H1 (cell line): Measurements from ENCODE around the gene ANXA4. TPM values are rescaled to one million over a fixed set of nuclear protein-coding genes. Genes with fewer than 3 reads are reported as not detected.

ENCODE experiments used
- CTCF ChIA-PET: fragments of 300-600 bp; sonication (Branson Sonifier 250); formaldehyde crosslinking; loops from one replicate; lab custom pipeline; 2021; ENCODE audit not compliant: partially characterized antibody; lab: Charles Lee
- POLR2A ChIA-PET: fragments of 300-600 bp; sonication (Branson Sonifier 250); formaldehyde crosslinking; loops from one replicate; lab custom pipeline; 2021; ENCODE audit warnings: inconsistent platforms; ENCODE audit not compliant: partially characterized antibody; lab: Charles Lee
- DNase-seq, 2 experiments: peaks; one replicate each; pipeline versions ENCODE4 v3.0.0 to v3.0.0-alpha.2; 2010 to 2022; ENCODE audit warnings: low spot score in 2 of 2, low read depth in 1 of 2, mixed read lengths in 1 of 2
- FAIRE-seq: peaks from 2 replicates; lab custom pipeline; 2011; peaks lifted over from hg19 to GRCh38; lab: Jason Lieb, UNC
- H2AFZ ChIP-seq: 2 replicates; pipeline ENCODE4 v1.8.1; 2012; ENCODE audit warnings: low read length, inconsistent platforms
- H2AK5ac ChIP-seq: 2 replicates; pipeline ENCODE4 v1.6.1; 2013; ENCODE audit warnings: low read depth, low read length
- H2BK120ac ChIP-seq: replicated peaks from 2 replicates; pipeline ENCODE3; 2013; ENCODE audit warnings: low read depth, low read length, inconsistent platforms
- H2BK12ac ChIP-seq: 2 replicates; pipeline ENCODE4 v1.6.1; 2013; ENCODE audit warnings: low read depth, low read length
- H2BK15ac ChIP-seq: 2 replicates; pipeline ENCODE4 v1.6.1; 2013; ENCODE audit warnings: low read length
- H2BK20ac ChIP-seq: 2 replicates; pipeline ENCODE4 v1.6.1; 2013; ENCODE audit warnings: low read length
- H2BK5ac ChIP-seq: 2 replicates; pipeline ENCODE4 v1.6.1; 2013; ENCODE audit warnings: low read depth, low read length
- H3K14ac ChIP-seq: 2 replicates; pipeline ENCODE4 v1.6.1; 2013; ENCODE audit warnings: inconsistent platforms; ENCODE audit not compliant: insufficient read length
- H3K18ac ChIP-seq: 2 replicates; pipeline ENCODE4 v1.6.1; 2013; ENCODE audit warnings: low read length; ENCODE audit errors: extremely low read depth
- H3K23ac ChIP-seq: 2 replicates; pipeline ENCODE4 v1.6.1; 2013; ENCODE audit warnings: inconsistent platforms; ENCODE audit not compliant: insufficient read length
- H3K23me2 ChIP-seq: 2 replicates; pipeline ENCODE4 v1.6.1; 2013; ENCODE audit warnings: low read depth, low read length
- H3K27ac ChIP-seq: 2 replicates; pipeline ENCODE4 v1.6.1; 2011; ENCODE audit warnings: low read depth, low read length, inconsistent platforms
- H3K27me3 ChIP-seq, 4 experiments: replicated peaks in 1 of 4; 1 replicate in 1 of 4; 2 replicates in 3 of 4; pipeline versions ENCODE4 v1.6.1 to v1.8.1; 2011 to 2013; ENCODE audit warnings: low read length in 3 of 4, mild to moderate bottlenecking in 3 of 4, inconsistent platforms in 2 of 4, mixed read lengths in 2 of 4, moderate library complexity in 1 of 4; ENCODE audit not compliant: control insufficient read depth in 3 of 4, insufficient read depth in 3 of 4; ENCODE audit errors: extremely low read depth in 1 of 4
- H3K36me3 ChIP-seq, 4 experiments: 2 replicates each; pipeline versions ENCODE4 v1.6.1 to v1.8.1; 2011 to 2013; ENCODE audit warnings: mild to moderate bottlenecking in 4 of 4, low read length in 3 of 4, moderate library complexity in 2 of 4, control low read depth in 1 of 4, inconsistent platforms in 1 of 4; ENCODE audit not compliant: insufficient read depth in 4 of 4, control insufficient read depth in 2 of 4
- H3K4ac ChIP-seq: replicated peaks from 2 replicates; pipeline ENCODE3; 2013; ENCODE audit warnings: low read length, low read depth, mixed read lengths, inconsistent platforms; ENCODE audit not compliant: insufficient read length
- H3K4me1 ChIP-seq, 4 experiments: replicated peaks in 1 of 4; 1 replicate in 1 of 4; 2 replicates in 3 of 4; pipeline versions ENCODE4 v1.6.1 to v1.8.1; 2011 to 2013; ENCODE audit warnings: low read length in 3 of 4, inconsistent platforms in 2 of 4, mixed read lengths in 1 of 4; ENCODE audit not compliant: insufficient read depth in 4 of 4, control insufficient read depth in 3 of 4
- H3K4me2 ChIP-seq, 2 experiments: 2 replicates each; pipeline versions ENCODE4 v1.6.1 to v1.8.1; 2011 to 2013; ENCODE audit warnings: low read depth in 2 of 2, low read length in 2 of 2, control low read depth in 1 of 2, inconsistent platforms in 1 of 2, mild to moderate bottlenecking in 1 of 2; ENCODE audit not compliant: insufficient read depth in 1 of 2
- H3K4me3 ChIP-seq, 4 experiments: fragments of 200-600, 300-600 bp in 1 of 4; sonication (generic), shearing (Covaris generic), sonication (Bioruptor Twin) in 1 of 4; 2 replicates each; pipeline versions ENCODE4 v1.5.1 to v1.8.1; 2011 to 2016; ENCODE audit warnings: low read length in 4 of 4, low read depth in 3 of 4, control low read depth in 2 of 4, inconsistent platforms in 2 of 4, mild to moderate bottlenecking in 2 of 4, mixed read lengths in 1 of 4, moderate library complexity in 1 of 4; ENCODE audit not compliant: insufficient read depth in 2 of 4; ENCODE audit errors: extremely low read depth in 1 of 4
- H3K56ac ChIP-seq: replicated peaks from 2 replicates; pipeline ENCODE3; 2013; ENCODE audit warnings: low read depth, mild to moderate bottlenecking, mixed read lengths, low read length, inconsistent platforms; ENCODE audit not compliant: insufficient read length
- H3K79me1 ChIP-seq: 2 replicates; pipeline ENCODE4 v1.6.1; 2013; ENCODE audit warnings: low read depth, low read length, control low read depth
- H3K79me2 ChIP-seq, 2 experiments: 2 replicates each; pipeline versions ENCODE4 v1.6.1 to v1.8.1; 2012 to 2013; ENCODE audit warnings: low read length in 2 of 2, mild to moderate bottlenecking in 2 of 2, inconsistent platforms in 1 of 2; ENCODE audit not compliant: insufficient read depth in 2 of 2, control insufficient read depth in 1 of 2
- H3K9ac ChIP-seq, 4 experiments: replicated peaks in 1 of 4; 1 replicate in 1 of 4; 2 replicates in 3 of 4; pipeline versions ENCODE4 v1.6.1 to v1.8.1; 2011 to 2013; ENCODE audit warnings: low read depth in 3 of 4, low read length in 3 of 4, control low read depth in 2 of 4, mild to moderate bottlenecking in 2 of 4, moderate library complexity in 2 of 4, inconsistent platforms in 1 of 4; ENCODE audit errors: extremely low read depth in 1 of 4
- H3K9me3 ChIP-seq, 2 experiments: 2 replicates each; pipeline versions ENCODE4 v1.6.1 to v1.8.1; 2012 to 2013; ENCODE audit warnings: mild to moderate bottlenecking in 2 of 2, moderate library complexity in 2 of 2, control low read depth in 1 of 2, inconsistent platforms in 1 of 2, low read depth in 1 of 2, low read length in 1 of 2, mixed read lengths in 1 of 2; ENCODE audit not compliant: insufficient read depth in 2 of 2
- H4K20me1 ChIP-seq, 2 experiments: replicated peaks in 1 of 2; 2 replicates each; pipeline versions ENCODE3 to v1.8.1; 2011 to 2013; ENCODE audit warnings: inconsistent platforms in 2 of 2, low read length in 2 of 2, mild to moderate bottlenecking in 1 of 2; ENCODE audit not compliant: insufficient read depth in 2 of 2, control insufficient read depth in 1 of 2
- H4K5ac ChIP-seq: 2 replicates; pipeline ENCODE4 v1.6.1; 2013; ENCODE audit warnings: low read length, low read depth, mixed read lengths, inconsistent platforms; ENCODE audit not compliant: insufficient read length
- H4K8ac ChIP-seq: 2 replicates; pipeline ENCODE4 v1.8.0; 2013; ENCODE audit warnings: mild to moderate bottlenecking, moderate library complexity, low read length, inconsistent platforms; ENCODE audit not compliant: insufficient read depth; ENCODE audit errors: extremely low read depth
- H4K91ac ChIP-seq: replicated peaks from 2 replicates; pipeline ENCODE3; 2013; ENCODE audit warnings: low read length, mixed read lengths, inconsistent platforms; ENCODE audit not compliant: insufficient read length
- CEBPB ChIP-seq: IDR thresholded peaks from 2 replicates; pipeline ENCODE4 v1.6.1; 2012; ENCODE audit warnings: low read depth, low read length
- RAD21 ChIP-seq, 2 experiments: IDR thresholded peaks in 1 of 2; conservative IDR thresholded peaks in 1 of 2; 2 replicates each; pipeline ENCODE4 v1.6.1; 2011; ENCODE audit warnings: low read depth in 2 of 2, low read length in 2 of 2, improper control_type of control experiment in 1 of 2, inconsistent platforms in 1 of 2, mild to moderate bottlenecking in 1 of 2, moderate library complexity in 1 of 2
- WGBS, 2 experiments: shearing (Covaris generic) in 1 of 2; methylation state at CpG; one replicate each; pipeline versions ENCODE4 v1.1.6 to v1.1.7; 2013 to 2015; ENCODE audit warnings: low lambda C conversion rate in 2 of 2, mixed read lengths in 2 of 2, inconsistent platforms in 1 of 2, low coverage in 1 of 2, missing lambda C conversion rate in 1 of 2; ENCODE audit not compliant: insufficient replicate concordance in 2 of 2, insufficient coverage in 1 of 2, insufficient read length in 1 of 2; ENCODE audit errors: extremely low coverage in 1 of 2, missing lambda C conversion rate in 1 of 2; 5-methylcytosine and 5-hydroxymethylcytosine counted together
- polyA plus RNA-seq, 7 experiments: library from polyadenylated mRNA; depleted of rRNA in 3 of 7; stranded (reverse) in 5 of 7; unstranded in 2 of 7; fragments of >200 nt in 5 of 7; fragments of 200-250 nt in 2 of 7; gene quantifications; 1 replicate in 5 of 7; 2 replicates in 1 of 7; 4 replicates in 1 of 7; pipeline versions ENCODE4 v1.2.1 to v1.2.3, GENCODE V29; 2011 to 2013; ENCODE audit warnings: missing spikeins in 2 of 7, mixed read lengths in 2 of 7
- total RNA-seq: library from RNA; stranded (reverse); fragmentation: NEBNext Ultra II Directional; extraction: Animal tissue kit (Norgen Biotek cat#: 25700); gene quantifications from 2 replicates; pipeline ENCODE4 v1.2.1, GENCODE V29; 2021

The ANXA4 gene
- total and polyA plus RNA-seq, 2 of the 8 experiments (the other 6 are each of a cell fraction or from before 2014, with no cell fraction given) = 9.4 to 17.6 TPM

DNA sequence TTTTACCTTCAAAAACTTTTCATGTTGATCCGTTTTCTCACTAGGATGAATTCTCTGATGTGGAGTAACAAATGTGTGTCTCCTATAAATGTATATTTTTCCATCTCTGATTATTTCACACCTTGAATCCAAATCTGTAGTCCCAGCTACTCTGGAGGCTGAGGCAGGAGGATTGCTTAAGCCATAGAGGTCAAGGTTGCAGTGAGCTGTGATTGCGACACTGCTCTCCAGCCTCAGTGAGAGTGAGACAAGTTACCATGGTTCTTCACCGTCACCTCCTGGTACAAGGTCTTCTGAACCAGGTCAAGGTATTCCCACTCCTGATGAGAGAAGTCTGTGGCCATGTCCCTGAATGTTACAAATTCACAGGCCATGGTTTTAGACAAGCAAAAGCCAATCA, 102.6 kb downstream of the ANXA4 start:
- Histone ChIP-seq H3K4me1 (no peaks in the 10 kb centered on the region), H3K23me2 (no peaks in the 10 kb centered on the region), H3K9ac (no peak overlapping the region), H3K9me3 (no peaks in the 10 kb centered on the region), H3K27me3 (no peaks in the 10 kb centered on the region), H3K27ac (no peak overlapping the region), H3K4me3 (no peak overlapping the region), H3K14ac (no peak overlapping the region), H2BK120ac (no peak overlapping the region), H4K5ac (no peak overlapping the region), H2AFZ (no peak overlapping the region), H3K18ac (no peak overlapping the region), H3K4ac (no peak overlapping the region), H4K91ac (no peak overlapping the region), H2BK20ac (no peak overlapping the region), H3K23ac (no peak overlapping the region)
- POLR2A ChIA-PET = no interaction called here
- TF ChIP-seq RAD21 (IDR thresholded peaks at IDR 0.05 in 1 of 2, conservative IDR thresholded peaks at IDR 0.05 in 1 of 2; ENCODE audit: low read depth in 2 of 2, low read length in 2 of 2) (no peak), CEBPB (peak; percentile 25; the same call in 1 of the 2 replicates)
- TF ChIP-seq, all 59 proteins: peak for 1
- Histone ChIP-seq H4K8ac (no peak overlapping the region), H3K79me1 (no peaks in the 10 kb centered on the region), H2BK12ac (no peak overlapping the region), H3K56ac (no peak overlapping the region), H4K20me1 (peaks cover 0 to 3% of the 10 kb centered on the region in 2 experiments), H3K36me3 (peaks cover 7 to 61% (median 30%) of the 10 kb centered on the region in 4 experiments), H3K4me2 (no peak overlapping the region), H2BK15ac (no peak overlapping the region), H2AK5ac (no peak overlapping the region), H3K79me2 (no peaks in the 10 kb centered on the region), H2BK5ac (no peak overlapping the region)
- whole genome bisulfite sequencing, 2 experiments = 85% methylated on average over 3 of the region's 3 CpGs; no CpG with 5 or more reads in 1 of the 2 experiments
- CTCF ChIA-PET = no interaction called here
- DNase-seq = no peak
- FAIRE-seq = no peak
